Activated naive CD4-positive, alpha-beta T cell treated with anti-CD3 and anti-CD28 coated beads, Interleukin-2, amount 50 U/mL, for 72 hours (primary cell): ENCODE measurements around the gene KRTAP5-8. TPM values are rescaled to one million over a fixed set of nuclear protein-coding genes. Genes with fewer than 3 reads are reported as not detected.
"Not testable (repeated sequence)": the region's sequence is repeated elsewhere in the genome, so short reads cannot be mapped to it uniquely, and the experiment has no call there.

Experiments
- ATAC-seq, 2 donors: fragments of 150-1000 bp; cut with Tn5 transposase; 2 replicates each; pipeline ENCODE4 v1.10.0; 2021; ENCODE audit warnings: mild to moderate bottlenecking in 2 of 2, moderate library complexity in 2 of 2
- DNase-seq, 2 donors: peaks; one replicate each; pipeline ENCODE4 v3.0.0; 2021 to 2022; ENCODE audit warnings: low spot score in 2 of 2
- H3K27ac Mint-ChIP-seq, 2 donors: one replicate each; pipeline ENCODE4 v1.8.0; 2022; ENCODE audit warnings: mild to moderate bottlenecking in 2 of 2, mixed read lengths in 2 of 2
- H3K36me3 Mint-ChIP-seq, 2 donors: one replicate each; pipeline ENCODE4 v1.8.0; 2022; ENCODE audit warnings: mixed read lengths in 2 of 2
- H3K9me3 Mint-ChIP-seq, 2 donors: one replicate each; pipeline ENCODE4 v1.8.0; 2022; ENCODE audit warnings: mixed read lengths in 2 of 2
- total RNA-seq, 2 donors: library from RNA; stranded (reverse); gene quantifications; one replicate each; pipeline ENCODE4 v1.2.3, GENCODE V29; 2022

KRTAP5-8 gene
- total RNA-seq, 2 donors from 2014 or later, result not detected

DNA sequence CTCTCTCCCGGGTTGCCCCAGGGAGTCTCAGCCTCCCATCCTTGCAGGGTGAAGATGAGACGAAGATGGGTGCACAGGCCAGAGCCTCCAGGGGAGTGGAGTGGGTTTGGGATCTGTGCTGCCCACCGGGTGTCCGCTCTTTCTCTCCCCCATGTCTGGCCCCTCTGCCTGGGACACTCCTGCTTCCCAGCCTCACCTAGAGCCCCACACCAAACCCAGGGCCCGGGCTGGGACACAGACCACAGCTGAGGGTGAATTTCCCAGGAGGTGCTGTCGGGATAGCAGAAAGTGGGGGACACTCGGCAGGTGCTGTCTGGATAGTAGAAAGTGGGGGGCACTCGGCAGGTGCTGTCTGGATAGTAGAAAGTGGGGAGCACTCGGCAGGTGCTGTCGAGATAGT, 35.8 kb upstream of the KRTAP5-8 start:
- H3K9me3 Mint-ChIP-seq, result peaks cover 3 to 4% of the 10 kb centered on the region in 2 donors

DNA sequence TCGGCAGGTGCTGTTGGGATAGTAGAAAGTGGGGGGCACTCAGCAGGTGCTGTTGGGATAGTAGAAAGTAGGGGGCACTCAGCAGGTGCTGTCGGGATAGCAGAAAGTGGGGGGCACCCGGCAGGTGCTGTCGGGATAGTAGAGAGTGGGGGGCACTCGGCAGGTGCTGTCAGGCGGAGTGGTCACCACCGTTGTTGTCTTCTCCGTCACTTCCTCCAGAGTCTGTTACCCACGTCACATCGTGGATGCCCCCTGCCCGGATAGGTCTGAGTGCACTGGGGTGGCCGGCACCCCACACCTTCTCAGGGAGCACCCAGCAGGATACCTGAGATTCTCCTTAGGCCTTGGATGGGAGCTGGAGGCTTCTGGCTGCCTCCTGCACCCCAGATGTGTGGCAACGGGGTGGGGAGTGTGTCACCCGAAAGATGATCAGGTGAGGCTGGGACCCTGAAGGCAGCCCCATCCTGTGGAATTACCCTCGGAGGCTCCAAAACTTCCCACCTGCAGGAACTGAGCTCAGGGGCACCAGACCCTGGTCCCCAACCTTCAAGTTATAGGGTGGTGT, 34.9 kb upstream of the KRTAP5-8 start:
- ATAC-seq, result no peak
- Mint-ChIP-seq H3K9me3 (peaks cover 7 to 11% of the 10 kb centered on the region in 2 donors), H3K36me3 (peaks cover 49 to 56% of the 10 kb centered on the region in 2 donors), H3K27ac (no peak overlapping the region)
- DNase-seq, result no peak

More for the DNA sequence above, 35.8 kb upstream of the KRTAP5-8 start:
- no peak for ATAC-seq
- Mint-ChIP-seq H3K36me3 (peaks cover 51 to 59% of the 10 kb centered on the region in 2 donors), H3K27ac (no peak overlapping the region)
- DNase-seq, result no peak

DNA sequence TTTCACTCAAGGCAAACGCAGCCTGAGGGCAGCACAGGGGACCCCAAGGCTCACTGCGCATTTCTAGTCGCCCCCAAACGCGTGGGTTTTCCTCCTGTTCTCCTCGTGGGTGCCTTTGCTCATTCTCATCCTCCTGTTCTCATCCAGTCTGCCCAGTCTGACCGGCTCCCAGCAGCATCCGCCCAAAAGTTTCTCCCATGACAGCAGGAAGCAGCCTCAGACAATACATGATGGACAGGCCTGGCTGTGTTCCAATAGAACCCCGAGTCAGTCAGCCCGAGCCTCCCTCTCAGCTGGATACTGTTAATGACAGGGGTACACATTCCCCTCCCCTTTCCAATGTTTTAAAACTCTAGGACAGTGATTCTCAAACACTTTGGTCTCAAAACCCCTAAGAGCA, 33.3 kb upstream of the KRTAP5-8 start:
- no peak overlapping the region for H3K27ac Mint-ChIP-seq
- peaks cover 23% of the 10 kb centered on the region in 2 donors for H3K9me3 Mint-ChIP-seq
- no peak for DNase-seq
- no peak for ATAC-seq
- H3K36me3 Mint-ChIP-seq, result peaks cover 55 to 59% of the 10 kb centered on the region in 2 donors

DNA sequence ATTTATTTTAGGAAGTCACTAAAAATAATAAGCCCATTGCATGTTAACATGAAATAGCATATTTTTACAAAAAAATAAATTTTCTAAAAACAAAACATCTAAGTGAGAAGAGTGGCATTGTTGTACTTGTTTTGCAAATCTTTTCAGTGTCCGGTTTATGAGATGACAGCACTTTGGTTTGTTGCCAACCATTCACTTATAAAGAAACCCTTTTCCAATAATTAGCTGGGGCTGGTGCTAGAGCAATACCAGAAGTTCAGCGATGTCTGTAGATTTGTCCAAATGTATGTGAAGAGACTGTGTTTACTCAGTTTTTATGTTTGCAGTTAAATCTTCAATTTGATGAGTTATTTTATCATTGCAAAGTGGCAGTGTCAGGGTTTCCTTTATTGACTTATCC, 32.8 kb upstream of the KRTAP5-8 start:
- H3K36me3 Mint-ChIP-seq, result peaks cover 60 to 64% of the 10 kb centered on the region in 2 donors
- H3K9me3 Mint-ChIP-seq, result peaks cover 28% of the 10 kb centered on the region in 2 donors

DNA sequence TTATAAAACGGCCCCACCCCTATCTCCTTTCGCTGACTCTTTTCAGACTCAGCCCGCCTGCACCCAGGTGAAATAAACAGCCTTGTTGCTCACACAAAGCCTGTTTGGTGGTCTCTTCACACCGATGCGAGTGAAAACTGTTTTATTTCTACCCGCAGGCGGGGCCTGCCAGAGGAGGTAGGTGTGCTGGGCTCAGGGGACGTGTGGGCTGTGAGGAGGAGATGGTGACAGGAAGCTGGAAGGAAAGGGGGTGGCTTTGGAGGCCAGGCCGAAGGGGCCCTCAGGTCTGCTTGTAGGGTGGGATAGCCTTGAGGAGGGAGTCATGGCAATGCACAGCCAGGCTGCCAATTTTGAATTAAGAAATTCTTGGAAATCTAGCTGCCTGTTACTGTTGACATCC, 32.0 kb upstream of the KRTAP5-8 start:
- Mint-ChIP-seq H3K9me3 (peaks cover 28 to 29% of the 10 kb centered on the region in 2 donors), H3K27ac (no peak overlapping the region), H3K36me3 (peaks cover 55 to 57% of the 10 kb centered on the region in 2 donors)
- ATAC-seq (no peak), DNase-seq (no peak)

More for the DNA sequence above, 32.8 kb upstream of the KRTAP5-8 start:
- no peak for DNase-seq
- no peak for ATAC-seq
- no peak overlapping the region for H3K27ac Mint-ChIP-seq

DNA sequence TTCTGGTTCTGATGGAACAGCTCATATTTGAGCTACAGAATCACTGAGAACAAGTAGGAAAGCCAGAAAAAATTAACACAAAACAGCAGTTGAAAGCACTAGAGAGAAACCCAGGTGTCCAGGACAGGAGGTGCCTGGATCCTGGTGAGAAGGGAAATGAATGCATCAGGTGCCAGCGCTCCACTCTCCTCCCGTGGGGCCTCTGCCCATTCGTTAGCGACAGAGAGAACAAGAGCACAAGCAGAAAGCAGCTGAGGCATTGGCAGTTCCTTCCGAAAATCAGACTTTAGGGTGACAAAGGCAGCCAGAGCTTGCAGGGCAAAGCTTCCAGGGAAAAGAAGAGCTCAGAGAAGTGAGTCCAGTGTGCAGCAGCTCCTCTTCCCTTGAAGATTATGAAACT, 30.7 kb upstream of the KRTAP5-8 start:
- H3K9me3 Mint-ChIP-seq, result peaks cover 32% of the 10 kb centered on the region in 2 donors
- no peak overlapping the region for H3K27ac Mint-ChIP-seq
- H3K36me3 Mint-ChIP-seq, result peaks cover 59 to 67% of the 10 kb centered on the region in 2 donors
- ATAC-seq (no peak), DNase-seq (no peak)

DNA sequence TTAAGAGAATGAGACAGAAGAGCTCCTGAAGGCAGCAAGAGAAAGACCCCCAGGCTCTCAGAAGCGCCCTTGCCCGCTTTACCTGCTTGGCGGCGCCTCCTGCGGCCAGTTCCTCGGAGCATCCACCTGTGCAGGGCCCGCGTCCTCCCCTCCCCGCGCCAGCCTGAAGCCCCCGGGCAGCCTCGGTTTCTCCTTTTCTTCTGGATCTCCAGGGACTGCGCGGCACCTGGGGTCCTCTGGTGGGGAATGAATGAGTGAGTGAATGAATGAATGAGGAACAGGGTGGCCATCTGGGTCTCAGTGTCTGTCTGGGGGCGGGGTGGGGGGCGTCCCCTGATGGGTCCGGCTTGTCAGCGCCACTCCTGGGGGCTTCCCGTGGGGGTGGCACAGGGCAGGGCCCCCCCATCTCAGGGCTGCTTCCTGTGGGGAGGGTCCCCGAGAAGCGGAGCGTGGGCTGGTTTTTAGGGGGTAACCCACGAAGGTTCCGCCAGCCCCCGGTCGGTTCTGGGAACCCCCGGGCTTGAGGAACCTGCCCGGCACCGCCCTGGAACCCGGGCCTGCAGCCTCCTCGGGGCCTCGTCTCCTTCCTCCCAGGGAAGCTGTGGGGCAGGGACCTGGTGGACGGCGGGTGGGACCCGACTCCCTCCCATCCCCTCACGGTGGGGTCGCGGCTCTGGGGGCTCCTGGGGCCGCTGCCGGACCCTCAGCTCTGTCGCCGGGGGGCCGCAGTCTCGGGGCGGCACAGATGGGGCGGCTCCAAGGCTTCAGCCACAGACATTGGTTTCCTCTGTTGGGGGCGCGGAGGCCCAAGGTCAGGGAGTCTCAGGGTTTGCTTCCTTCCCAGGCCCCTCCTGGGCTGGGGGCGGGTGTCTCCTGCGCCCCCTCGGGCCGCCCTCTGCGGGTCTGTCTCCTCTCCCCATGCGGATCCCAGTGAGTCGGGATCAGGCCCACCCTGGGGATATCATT, 19.0 kb upstream of the KRTAP5-8 start:
- ATAC-seq, result no peak
- no peak for DNase-seq
- peaks cover 0 to 3% of the 10 kb centered on the region in 2 donors for H3K36me3 Mint-ChIP-seq
- peaks cover 10 to 19% of the 10 kb centered on the region in 2 donors for H3K9me3 Mint-ChIP-seq
- H3K27ac Mint-ChIP-seq, result peak overlapping the region in 1 of 2 donors; percentile 84

DNA sequence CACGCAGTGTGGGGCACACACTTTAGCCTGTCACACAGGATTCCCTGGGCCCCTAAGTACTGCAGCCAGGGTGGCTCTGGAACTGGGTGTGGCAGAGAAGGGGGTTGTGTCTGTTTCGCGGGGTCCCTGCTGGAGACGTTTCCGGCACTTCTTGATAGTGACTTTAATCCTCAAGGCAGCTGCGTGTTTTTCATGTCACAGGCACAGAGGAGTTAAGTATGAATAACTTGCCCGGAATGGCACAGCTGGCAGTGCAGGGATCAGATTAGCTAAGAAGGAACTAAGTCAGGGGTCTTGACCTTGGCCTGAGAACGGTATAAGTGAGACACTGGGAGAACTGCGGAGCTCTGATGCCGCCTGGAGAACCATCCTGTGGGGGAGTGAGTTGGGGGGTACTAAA, 18.3 kb upstream of the KRTAP5-8 start:
- DNase-seq (no peak), ATAC-seq (no peak)
- peaks cover 7 to 14% of the 10 kb centered on the region in 2 donors for H3K9me3 Mint-ChIP-seq
- H3K27ac Mint-ChIP-seq, result no peak overlapping the region
- no peaks in the 10 kb centered on the region for H3K36me3 Mint-ChIP-seq

DNA sequence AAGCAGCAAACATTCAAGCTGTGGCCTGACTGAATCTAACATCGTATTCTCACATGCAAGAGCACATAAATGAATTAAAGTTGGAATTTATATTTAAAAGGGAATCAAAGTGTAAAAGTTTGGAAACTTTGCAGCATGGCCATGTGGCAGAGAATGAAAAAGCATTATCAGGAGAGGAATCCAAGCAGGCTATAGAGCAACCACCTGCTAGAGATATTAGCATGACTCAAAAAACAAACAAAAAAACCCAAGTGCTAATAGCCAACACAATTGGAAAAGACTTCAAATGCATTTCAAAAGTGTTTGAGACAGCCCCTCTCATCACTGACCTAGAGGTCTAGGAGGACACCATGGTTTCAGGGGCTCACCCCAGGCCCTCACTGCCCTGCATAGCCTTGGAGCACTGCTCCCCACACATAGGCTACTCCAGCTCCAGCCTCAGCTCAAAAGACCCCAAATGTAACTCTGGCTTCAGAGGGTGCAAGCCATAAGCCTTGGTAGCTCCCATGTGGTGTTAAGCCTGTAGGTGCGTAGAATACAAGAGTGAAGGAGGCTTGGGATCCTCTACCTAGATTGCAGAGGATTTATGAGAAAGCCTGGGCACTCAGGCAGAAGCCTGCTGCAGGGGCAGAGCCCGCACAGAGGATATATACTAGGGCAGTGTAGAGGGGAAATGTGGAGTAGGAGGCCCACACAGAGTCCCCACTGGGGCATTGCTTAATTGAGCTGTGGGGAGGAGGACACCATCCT, 12.5 kb upstream of the KRTAP5-8 start:
- no peak for ATAC-seq
- no peaks in the 10 kb centered on the region for H3K36me3 Mint-ChIP-seq
- no peak overlapping the region for H3K27ac Mint-ChIP-seq
- no peak for DNase-seq
- H3K9me3 Mint-ChIP-seq, result peaks cover 7 to 10% of the 10 kb centered on the region in 2 donors

DNA sequence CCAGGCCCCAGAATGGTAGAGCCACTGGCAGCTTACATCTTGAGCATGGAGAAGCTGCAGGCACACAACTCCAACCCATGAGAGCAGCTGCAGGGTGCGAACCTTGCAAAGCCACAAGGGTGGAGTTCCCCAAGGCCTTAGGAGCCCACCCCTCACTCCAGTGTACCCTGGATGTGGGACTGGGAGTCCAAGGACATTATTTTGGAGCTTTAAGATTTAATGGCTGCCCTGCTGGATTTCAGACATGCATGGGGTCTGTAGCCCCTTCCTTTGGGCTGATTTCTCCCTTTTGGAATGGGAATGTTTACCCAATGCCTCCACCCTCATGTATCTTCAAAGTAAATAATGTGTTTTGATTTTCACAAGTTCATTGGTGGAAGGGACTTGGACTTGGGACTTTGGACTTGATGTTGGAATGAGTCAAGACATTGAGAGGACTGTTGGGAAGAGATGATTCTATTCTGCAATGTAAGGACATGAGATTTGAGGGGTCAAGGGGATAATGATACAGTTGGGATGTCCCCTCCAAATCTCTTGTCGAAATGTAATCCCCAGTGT, 11.8 kb upstream of the KRTAP5-8 start:
- no peaks in the 10 kb centered on the region for H3K36me3 Mint-ChIP-seq
- no peak overlapping the region for H3K27ac Mint-ChIP-seq
- ATAC-seq, result no peak
- peaks cover 5 to 7% of the 10 kb centered on the region in 2 donors for H3K9me3 Mint-ChIP-seq
- DNase-seq, result no peak

DNA sequence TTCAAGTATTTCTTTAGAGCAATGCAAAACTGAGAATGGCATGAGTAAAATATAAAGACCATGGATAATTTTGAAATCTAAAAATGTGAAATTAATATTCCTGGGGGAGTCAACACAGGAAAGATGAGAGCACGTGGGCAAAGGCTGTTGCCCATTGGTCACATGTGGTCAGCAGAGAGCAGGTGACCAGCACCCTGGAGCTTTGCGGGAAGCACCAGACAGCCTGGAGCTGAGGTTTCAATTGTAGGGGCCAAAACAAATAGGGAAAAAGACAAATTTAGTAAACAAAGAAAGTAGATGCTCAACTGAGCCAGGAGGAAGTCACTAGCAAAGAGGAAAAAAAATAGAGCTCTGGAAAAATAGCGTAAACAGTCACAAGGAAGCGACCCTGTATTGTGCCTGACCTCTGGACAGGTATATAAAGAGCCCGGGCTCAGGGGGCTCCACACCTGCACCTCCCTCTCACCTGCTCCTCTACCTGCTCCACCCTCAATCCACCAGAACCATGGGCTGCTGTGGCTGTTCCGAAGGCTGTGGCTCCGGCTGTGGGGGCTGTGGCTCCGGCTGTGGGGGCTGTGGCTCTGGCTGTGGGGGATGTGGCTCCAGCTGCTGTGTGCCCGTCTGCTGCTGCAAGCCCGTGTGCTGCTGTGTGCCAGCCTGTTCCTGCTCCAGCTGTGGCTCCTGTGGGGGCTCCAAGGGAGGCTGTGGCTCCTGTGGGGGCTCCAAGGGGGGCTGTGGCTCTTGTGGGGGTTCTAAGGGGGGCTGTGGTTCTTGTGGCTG, 10.8 kb upstream of the KRTAP5-8 start, which contains the start of gene KRTAP5-7:
Gene KRTAP5-7, plus strand, starts transcription at position 472 of the 780 bp plus-strand sequence. Its CDS starts 34 bp downstream, at position 506.
- H3K36me3 Mint-ChIP-seq, H3K27ac Mint-ChIP-seq, ATAC-seq, H3K9me3 Mint-ChIP-seq, DNase-seq: not testable (repeated sequence)

DNA sequence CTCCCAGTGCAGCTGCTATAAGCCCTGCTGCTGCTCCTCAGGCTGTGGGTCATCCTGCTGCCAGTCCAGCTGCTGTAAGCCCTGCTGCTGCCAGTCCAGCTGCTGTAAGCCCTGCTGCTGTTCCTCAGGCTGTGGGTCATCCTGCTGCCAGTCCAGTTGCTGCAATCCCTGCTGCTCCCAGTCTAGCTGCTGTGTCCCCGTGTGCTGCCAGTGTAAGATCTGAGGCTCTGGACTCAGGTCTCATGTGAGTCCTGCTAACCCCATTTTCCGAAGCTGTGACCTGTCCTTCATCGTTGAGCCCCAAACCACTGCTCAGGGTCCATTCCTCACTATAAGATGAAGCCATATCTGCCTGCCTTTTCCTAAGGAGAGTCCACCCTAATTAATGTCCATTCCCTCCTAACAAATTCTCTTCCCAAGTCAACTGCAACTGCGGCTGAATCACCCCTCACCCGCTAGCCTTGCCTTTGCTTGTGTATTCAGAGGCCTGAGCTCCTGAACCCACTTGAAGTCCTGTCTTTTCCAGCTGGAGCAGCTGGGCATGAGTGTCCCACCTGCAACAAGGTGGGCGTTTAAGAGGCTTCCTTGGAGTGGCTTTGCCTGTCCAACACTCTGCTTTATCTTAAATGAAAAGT, 10.1 kb upstream of the KRTAP5-8 start:
- Mint-ChIP-seq H3K36me3 (no peaks in the 10 kb centered on the region), H3K27ac (no peak overlapping the region), H3K9me3 (no peaks in the 10 kb centered on the region)
- no peak for ATAC-seq
- DNase-seq, result no peak

DNA sequence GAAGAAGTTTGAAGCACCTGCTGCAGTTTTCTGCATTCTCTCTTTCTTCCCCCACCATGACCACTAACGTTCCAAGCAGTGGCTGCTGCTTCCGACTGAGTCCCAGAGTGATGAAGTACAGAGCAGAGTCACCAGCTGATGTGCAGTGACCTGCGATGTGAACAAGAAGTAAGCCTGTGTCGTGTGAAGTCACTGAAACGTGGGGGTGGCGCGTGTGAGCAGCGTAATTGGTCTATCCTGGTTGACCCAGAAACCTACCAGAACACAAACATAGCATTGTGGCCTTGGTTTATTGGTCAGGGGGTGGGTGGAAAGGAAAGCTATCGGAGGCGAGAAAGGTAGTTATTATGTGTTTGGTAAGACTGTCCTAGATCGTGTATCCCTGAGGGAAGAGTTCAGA, 7.2 kb upstream of the KRTAP5-8 start:
- Mint-ChIP-seq H3K9me3 (no peaks in the 10 kb centered on the region), H3K27ac (no peak overlapping the region), H3K36me3 (no peaks in the 10 kb centered on the region)
- ATAC-seq (no peak), DNase-seq (no peak)

DNA sequence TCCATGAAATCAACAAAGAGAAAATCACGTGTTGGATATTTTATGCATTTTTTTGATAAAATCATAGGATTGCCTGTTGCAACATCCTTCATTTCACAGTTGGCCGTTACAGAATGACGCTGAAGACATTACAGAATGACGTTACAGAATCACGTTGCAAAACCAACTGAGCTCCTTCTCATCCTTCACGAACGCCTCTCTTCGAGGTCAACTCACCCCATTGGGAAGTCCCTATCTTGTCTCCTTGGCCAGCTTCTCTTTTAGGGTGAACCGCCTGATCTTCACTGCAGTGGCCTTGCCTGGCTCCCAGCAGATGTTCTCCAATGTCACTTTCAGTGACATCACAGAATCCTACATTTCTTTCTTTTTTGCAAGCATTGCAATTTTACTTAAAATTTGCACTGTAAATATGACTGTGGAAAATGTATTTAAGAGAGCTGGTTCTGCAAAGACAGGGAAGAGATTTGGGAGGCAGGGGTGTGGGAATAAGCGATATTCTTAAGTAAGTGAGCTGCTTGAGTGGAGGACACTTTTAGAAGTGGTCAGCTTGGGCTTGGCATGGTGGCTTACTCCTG, 5.7 kb upstream of the KRTAP5-8 start:
- no peak for ATAC-seq
- DNase-seq, result no peak
- Mint-ChIP-seq H3K36me3 (peaks cover 0 to 4% of the 10 kb centered on the region in 2 donors), H3K27ac (no peak overlapping the region), H3K9me3 (no peaks in the 10 kb centered on the region)
